Astrocyte of the cerebellum (primary cell): Measurements from ENCODE around the gene GRIK1.
A peak's percentile ranks its signal among the peaks of the same experiment; 100 is the strongest.

Source experiments
- DNase-seq: peaks from one replicate; pipeline ENCODE4 v3.0.0-alpha.2; 2011; ENCODE audit warnings: low read depth
- H3K4me3 ChIP-seq: 2 replicates; pipeline ENCODE4 v1.5.1; 2011; ENCODE audit warnings: mild to moderate bottlenecking, low read depth, low read length, moderate library complexity
- CTCF ChIP-seq: IDR thresholded peaks from 2 replicates; pipeline ENCODE4 v1.5.1; 2012; ENCODE audit warnings: low read length, low read depth, moderate library complexity, mild to moderate bottlenecking; ENCODE audit errors: missing control alignments
- in situ Hi-C: cut with HindIII; loops from 2 replicates; pipeline ENCODE4 v1.10.0; 2017; ENCODE audit warnings: low sequenced_read_pairs

The GRIK1 gene

GRCh38 chr21:29624776-29625175, 315.0 kb downstream of the GRIK1 start:
- no peak for DNase-seq
- no peak for TF ChIP-seq CTCF
- H3K4me3 ChIP-seq: no peak overlapping the region
- in situ Hi-C loops: loop anchor here (5.0 kb wide), 1 partner anchor 73 kb away; no protein-coding TSS in a partner anchor

GRCh38 chr21:29621525-29621924, 318.3 kb downstream of the GRIK1 start:
- H3K4me3 ChIP-seq: no peak overlapping the region
- TF ChIP-seq CTCF: no peak
- in situ Hi-C loops: no loop called here
- DNase-seq: no peak

- H3K4me3 ChIP-seq: no peak overlapping the region
- no peak for DNase-seq
- no peak for TF ChIP-seq CTCF
- in situ Hi-C loops: no loop called here
Observed at GRCh38 chr21:29616209-29616751, 323.5 kb downstream of the GRIK1 start.

GRCh38 chr21:29613877-29614276, 325.9 kb downstream of the GRIK1 start:
- no peak for DNase-seq
- TF ChIP-seq CTCF: no peak
- in situ Hi-C loops: no loop called here
- no peak overlapping the region for H3K4me3 ChIP-seq

- in situ Hi-C loops: no loop called here
- peak; percentile 11 for DNase-seq
- no peak for TF ChIP-seq CTCF
- no peak overlapping the region for H3K4me3 ChIP-seq
Observed at GRCh38 chr21:29613021-29613420, 326.8 kb downstream of the GRIK1 start.

GRCh38 chr21:29610779-29611360, 328.9 kb downstream of the GRIK1 start:
- H3K4me3 ChIP-seq: no peak overlapping the region
- in situ Hi-C loops: no loop called here
- no peak for DNase-seq
- TF ChIP-seq CTCF: no peak
